Retinal pigment epithelial cell (primary cell): ENCODE data around the gene HNF1B.

Source experiments
- DNase-seq: peaks from one replicate; pipeline ENCODE4 v3.0.0-alpha.2; 2010; ENCODE audit warnings: low read depth
- H3K4me3 ChIP-seq: 2 replicates; pipeline ENCODE4 v1.5.1; 2011; ENCODE audit warnings: mild to moderate bottlenecking, low read length, control low read depth, moderate library complexity
- TF ChIP-seq, protein P1 (sequence below): conservative IDR thresholded peaks from 2 replicates; pipeline ENCODE4 v1.5.1; 2011; ENCODE audit warnings: low read depth, low read length, control low read depth, inconsistent platforms

Gene HNF1B

DNA sequence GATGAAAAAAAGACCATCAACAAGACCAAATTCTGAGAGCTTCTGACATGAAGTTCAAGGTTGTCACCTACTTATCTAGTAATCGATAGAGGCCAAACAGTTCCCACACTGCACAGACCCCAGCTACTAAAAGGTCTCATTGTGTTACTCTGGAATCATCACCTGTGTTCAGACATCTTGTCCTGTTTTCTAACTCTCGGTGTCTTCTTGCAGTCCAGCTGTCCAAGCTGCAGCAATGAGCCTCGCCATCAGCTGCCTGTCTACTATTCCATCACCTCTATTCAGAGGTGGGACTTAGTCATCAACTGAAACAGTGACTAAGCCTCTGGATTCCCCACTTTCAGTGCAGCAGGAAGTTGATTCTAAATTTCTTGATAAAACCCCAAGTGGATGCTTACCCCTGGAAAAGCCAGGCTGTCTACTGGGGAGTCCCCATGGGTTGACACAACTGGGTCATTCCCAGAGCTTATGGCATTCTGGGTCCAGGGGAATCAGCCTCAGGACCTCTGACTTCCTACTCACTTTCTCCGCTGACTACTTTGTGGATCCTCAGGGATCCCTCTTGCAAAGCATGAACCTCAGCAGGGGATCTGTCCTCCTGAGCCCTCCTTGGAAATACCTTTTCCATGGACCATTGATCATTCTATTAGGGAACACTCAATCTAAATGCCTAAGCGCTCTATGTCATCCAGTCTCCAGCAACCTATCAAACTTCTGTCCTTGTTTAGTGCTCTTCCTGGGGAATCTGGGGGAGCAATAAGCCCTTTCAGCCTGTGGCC is 46.5 kb downstream of the HNF1B start:
- no peak overlapping the region for H3K4me3 ChIP-seq
- no peak for DNase-seq

DNA sequence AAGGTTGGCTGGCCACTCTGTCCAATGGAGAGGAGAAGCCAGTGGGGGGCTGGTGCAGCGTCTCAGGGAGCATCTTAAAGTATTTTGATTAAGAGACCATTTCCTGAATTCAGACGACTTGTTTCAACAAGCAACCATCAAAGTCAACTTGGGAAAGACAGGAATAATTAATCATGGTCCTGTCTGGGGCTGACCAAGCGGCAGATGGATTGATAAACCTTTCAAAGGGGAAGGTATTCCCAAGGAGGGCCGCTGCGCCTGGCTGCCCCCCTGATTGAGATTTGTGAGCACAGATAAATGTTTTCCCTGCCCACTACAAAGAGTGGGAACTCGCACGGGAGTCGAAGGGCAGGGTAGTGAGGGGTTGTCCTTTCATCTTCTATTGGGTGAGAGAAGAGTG is 47.5 kb downstream of the HNF1B start:
- H3K4me3 ChIP-seq = no peak overlapping the region
- no peak for DNase-seq
- TF ChIP-seq, protein P1, sequence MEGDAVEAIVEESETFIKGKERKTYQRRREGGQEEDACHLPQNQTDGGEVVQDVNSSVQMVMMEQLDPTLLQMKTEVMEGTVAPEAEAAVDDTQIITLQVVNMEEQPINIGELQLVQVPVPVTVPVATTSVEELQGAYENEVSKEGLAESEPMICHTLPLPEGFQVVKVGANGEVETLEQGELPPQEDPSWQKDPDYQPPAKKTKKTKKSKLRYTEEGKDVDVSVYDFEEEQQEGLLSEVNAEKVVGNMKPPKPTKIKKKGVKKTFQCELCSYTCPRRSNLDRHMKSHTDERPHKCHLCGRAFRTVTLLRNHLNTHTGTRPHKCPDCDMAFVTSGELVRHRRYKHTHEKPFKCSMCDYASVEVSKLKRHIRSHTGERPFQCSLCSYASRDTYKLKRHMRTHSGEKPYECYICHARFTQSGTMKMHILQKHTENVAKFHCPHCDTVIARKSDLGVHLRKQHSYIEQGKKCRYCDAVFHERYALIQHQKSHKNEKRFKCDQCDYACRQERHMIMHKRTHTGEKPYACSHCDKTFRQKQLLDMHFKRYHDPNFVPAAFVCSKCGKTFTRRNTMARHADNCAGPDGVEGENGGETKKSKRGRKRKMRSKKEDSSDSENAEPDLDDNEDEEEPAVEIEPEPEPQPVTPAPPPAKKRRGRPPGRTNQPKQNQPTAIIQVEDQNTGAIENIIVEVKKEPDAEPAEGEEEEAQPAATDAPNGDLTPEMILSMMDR = no peak

More for the DNA sequence above, 46.5 kb downstream of the HNF1B start:
- TF ChIP-seq, protein P1 = no peak

DNA sequence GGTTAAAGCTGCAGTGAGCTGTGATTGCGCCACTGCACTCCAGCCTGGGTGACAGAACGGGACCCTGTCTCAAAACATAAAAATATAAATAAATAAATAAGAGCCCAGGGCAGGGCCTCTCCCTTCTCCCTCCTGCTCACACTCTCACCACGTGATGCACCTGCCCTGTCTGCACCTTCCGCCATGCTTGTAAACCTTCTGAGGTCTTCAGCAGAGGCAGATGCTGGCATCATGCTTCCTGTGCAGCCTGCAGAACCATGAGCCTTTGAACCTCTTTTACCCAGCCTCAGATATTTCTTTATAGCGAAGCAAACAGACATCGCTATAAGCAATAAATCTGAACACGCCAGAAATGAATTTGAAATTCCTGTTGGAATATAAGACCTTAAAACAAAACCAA is 48.5 kb downstream of the HNF1B start:
- H3K4me3 ChIP-seq = no peak overlapping the region
- no peak for DNase-seq
- TF ChIP-seq, protein P1 = no peak

DNA sequence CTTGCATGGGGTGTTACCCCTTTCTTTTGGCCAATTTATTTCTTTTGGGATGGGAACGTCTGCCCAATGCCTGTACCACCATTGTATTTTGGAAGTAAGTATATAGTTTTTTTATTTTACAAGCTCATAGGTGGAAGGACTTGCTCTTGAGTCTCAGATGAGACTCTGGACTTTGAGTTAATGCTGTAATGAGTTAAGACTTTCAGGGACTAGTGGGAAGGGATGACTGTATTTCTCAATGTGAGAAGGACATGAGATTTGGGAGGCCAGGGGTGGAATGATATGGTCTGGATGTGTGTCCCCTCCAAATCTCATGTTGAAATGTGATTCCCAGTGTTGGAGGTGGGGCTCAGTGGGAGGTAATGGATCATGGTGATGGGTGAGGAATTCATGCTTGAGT is 49.1 kb downstream of the HNF1B start:
- TF ChIP-seq, protein P1 = no peak
- H3K4me3 ChIP-seq = no peak overlapping the region
- no peak for DNase-seq

- TF ChIP-seq, protein P1 = no peak
Observed at GRCh38 chr17:37694734-37695133, 50.1 kb downstream of the HNF1B start.

DNA sequence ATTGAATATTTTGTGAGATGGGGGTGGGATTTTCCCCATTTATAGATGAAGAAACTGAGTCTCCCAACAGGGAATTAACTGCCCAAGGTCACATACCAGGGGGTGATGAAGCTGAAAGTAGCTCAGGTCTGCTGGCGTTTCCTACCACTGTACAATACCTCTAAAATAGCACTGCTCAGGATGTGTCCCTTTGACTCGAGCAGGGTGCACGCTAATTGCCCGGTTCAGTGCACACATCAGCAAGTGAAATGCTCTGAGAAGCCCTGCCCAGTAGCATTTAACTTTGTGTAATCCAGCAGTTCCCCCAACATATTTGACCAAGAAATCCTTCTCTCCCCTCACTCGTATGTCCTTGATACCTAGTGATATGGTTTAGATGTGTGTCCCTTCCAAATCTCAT is 51.5 kb downstream of the HNF1B start:
- no peak for DNase-seq
- TF ChIP-seq, protein P1 = no peak
- H3K4me3 ChIP-seq = no peak overlapping the region

More at GRCh38 chr17:37694734-37695133, 50.1 kb downstream of the HNF1B start:
- no peak for DNase-seq
- no peak overlapping the region for H3K4me3 ChIP-seq

DNA sequence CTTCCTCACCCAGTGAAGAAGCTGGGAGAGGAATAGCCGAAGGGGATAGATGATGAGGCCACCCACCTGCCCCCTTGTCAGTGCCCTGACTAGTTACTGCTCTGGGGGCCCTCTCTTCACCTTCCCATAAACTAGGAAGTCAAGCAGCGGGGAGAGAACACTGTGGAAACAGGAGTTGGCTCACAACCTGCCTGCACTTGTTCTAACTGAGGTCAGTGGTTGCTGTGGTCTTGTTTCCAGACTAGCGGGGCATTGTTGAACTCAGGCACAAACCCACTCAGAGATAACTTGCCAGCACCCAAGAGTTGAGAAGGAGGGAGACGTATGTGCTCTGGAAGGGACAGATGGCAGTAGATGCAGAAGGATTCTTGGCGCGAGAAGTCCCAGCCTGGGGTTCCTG is 53.1 kb downstream of the HNF1B start:
- H3K4me3 ChIP-seq = no peak overlapping the region
- TF ChIP-seq, protein P1 = no peak
- DNase-seq = no peak
